A549 (cell line): ENCODE data around the gene KCNQ1. TPM values are rescaled to one million over a fixed set of nuclear protein-coding genes. Genes with fewer than 3 reads are reported as not detected.

Experiments
- ATAC-seq, 2 experiments: fragments of 200-7000 bp in 1 of 2; fragments of >200 bp in 1 of 2; cut with Nextera tagmentation in 1 of 2; cut with Tn5 transposase in 1 of 2; 3 replicates each; pipeline versions ENCODE4 v1.8.0 to v1.9.1; 2018 to 2020; ENCODE audit warnings: mild to moderate bottlenecking in 1 of 2, moderate library complexity in 1 of 2
- CTCF ChIA-PET: fragments of 300-600 bp; sonication (Branson Sonifier 250); formaldehyde crosslinking; extraction: SDS; loops from one replicate; lab custom pipeline; 2021; ENCODE audit warnings: antibody characterized with exemption, inconsistent platforms; lab: Yijun Ruan, JAX
- POLR2A ChIA-PET: fragments of 350-600 bp; formaldehyde crosslinking; extraction: SDS; loops from one replicate; lab custom pipeline; 2021; ENCODE audit warnings: antibody characterized with exemption, inconsistent platforms; lab: Yijun Ruan, JAX
- DNase-seq, 2 experiments: peaks; one replicate each; pipeline versions ENCODE4 v3.0.0 to v3.0.0-alpha.2; 2011 to 2016; ENCODE audit warnings: low read depth in 1 of 2, low spot score in 1 of 2
- FAIRE-seq: peaks from 2 replicates; lab custom pipeline; 2011; peaks lifted over from hg19 to GRCh38; lab: Jason Lieb, UNC
- H3K27ac ChIP-seq, 2 experiments: fragments of >200 bp; sonication (Bioruptor Twin); formaldehyde crosslinking; 3 replicates each; pipeline ENCODE4 v1.5.1; 2016 to 2017
- H3K4me1 ChIP-seq: fragments of >200 bp; sonication (Bioruptor Twin); formaldehyde crosslinking; 3 replicates; pipeline ENCODE4 v1.6.1; 2016
- H3K4me2 ChIP-seq: fragments of >200 bp; sonication (Bioruptor Twin); formaldehyde crosslinking; 3 replicates; pipeline ENCODE4 v1.6.1; 2016
- H3K4me3 ChIP-seq: fragments of >200 bp; sonication (Bioruptor Twin); formaldehyde crosslinking; 3 replicates; pipeline ENCODE4 v1.5.1; 2016
- H3K9me3 ChIP-seq: fragments of >200 bp; sonication (Bioruptor Twin); formaldehyde crosslinking; 3 replicates; pipeline ENCODE4 v1.6.1; 2016
- CBX8 ChIP-seq: fragments of 200-600 bp; sonication (generic); IDR thresholded peaks from 2 replicates; pipeline ENCODE4 v1.6.1; 2016
- CEBPB ChIP-seq, 2 experiments: fragments of >200 bp in 1 of 2; sonication (Bioruptor Twin) in 1 of 2; formaldehyde crosslinking in 1 of 2; IDR thresholded peaks; 2 replicates each; pipeline ENCODE4 v1.6.1; 2012 to 2016
- CHD2 ChIP-seq: fragments of 150-350 bp; IDR thresholded peaks from 2 replicates; pipeline ENCODE4 v1.6.1; 2014; ENCODE audit warnings: low read length; ENCODE audit not compliant: partially characterized antibody
- E2F6 ChIP-seq: IDR thresholded peaks from 2 replicates; pipeline ENCODE4 v1.6.1; 2012; ENCODE audit warnings: low read depth, borderline replicate concordance
- EHF ChIP-seq: fragments of 250-450 bp; sonication (Bioruptor Pico); IDR thresholded peaks from 2 replicates; pipeline ENCODE4 v1.5.0; 2020; ENCODE audit warnings: mild to moderate bottlenecking
- EHMT2 ChIP-seq: fragments of 200-600 bp; sonication (generic); IDR thresholded peaks from 2 replicates; pipeline ENCODE4 v1.6.1; 2016; ENCODE audit warnings: antibody characterized with exemption, low read depth, mild to moderate bottlenecking, moderate library complexity
- FOSL2 ChIP-seq, 2 experiments: fragments of 450-650 bp in 1 of 2; fragments of >200 bp in 1 of 2; sonication (Bioruptor Twin) in 1 of 2; formaldehyde crosslinking; IDR thresholded peaks; 2 replicates each; pipeline versions ENCODE4 v1.5.0 to v1.6.1; 2016 to 2020; ENCODE audit warnings: mild to moderate bottlenecking in 1 of 2, moderate library complexity in 1 of 2
- FOXS1 ChIP-seq: fragments of 250-450 bp; sonication (Bioruptor Pico); IDR thresholded peaks from 2 replicates; pipeline ENCODE4 v1.5.0; 2020; ENCODE audit warnings: mild to moderate bottlenecking, moderate library complexity
- GATA3 ChIP-seq: IDR thresholded peaks from 2 replicates; pipeline ENCODE4 v1.6.1; 2012; ENCODE audit warnings: borderline replicate concordance
- HMGXB4 ChIP-seq: fragments of 250-450 bp; sonication (Bioruptor Pico); IDR thresholded peaks from 2 replicates; pipeline ENCODE4 v1.5.0; 2021; ENCODE audit warnings: mild to moderate bottlenecking, moderate library complexity, borderline replicate concordance
- HOXA7 ChIP-seq: fragments of 250-450 bp; sonication (Bioruptor Pico); IDR thresholded peaks from 2 replicates; pipeline ENCODE4 v1.5.0; 2020; ENCODE audit warnings: mild to moderate bottlenecking, moderate library complexity
- HOXB13 ChIP-seq: fragments of 250-450 bp; sonication (Bioruptor Pico); IDR thresholded peaks from 2 replicates; pipeline ENCODE4 v1.5.0; 2020; ENCODE audit warnings: low read depth, mild to moderate bottlenecking, moderate library complexity
- HOXB5 ChIP-seq: fragments of 250-450 bp; sonication (Bioruptor Pico); IDR thresholded peaks from 2 replicates; pipeline ENCODE4 v1.5.0; 2020; ENCODE audit warnings: mild to moderate bottlenecking, moderate library complexity
- JUN ChIP-seq, 2 experiments: fragments of >200 bp; sonication (Bioruptor Twin); formaldehyde crosslinking; IDR thresholded peaks; 2 replicates in 1 of 2; 3 replicates in 1 of 2; pipeline ENCODE4 v1.6.1; 2016 to 2017
- KDM1A ChIP-seq: fragments of 200-600 bp; sonication (generic); IDR thresholded peaks from 2 replicates; pipeline ENCODE4 v1.6.1; 2016; ENCODE audit warnings: low read depth, mild to moderate bottlenecking
- MYC ChIP-seq: IDR thresholded peaks from 2 replicates; pipeline ENCODE4 v1.6.1; 2012; ENCODE audit warnings: mild to moderate bottlenecking, inconsistent platforms, low read length, improper control_type of control experiment, borderline replicate concordance
- NPAS2 ChIP-seq: fragments of 250-450 bp; sonication (Bioruptor Pico); IDR thresholded peaks from 2 replicates; pipeline ENCODE4 v1.8.0; 2022; ENCODE audit warnings: mild to moderate bottlenecking, moderate library complexity, borderline replicate concordance
- NR3C1 ChIP-seq: fragments of >200 bp; sonication (Bioruptor Twin); formaldehyde crosslinking; IDR thresholded peaks from 3 replicates; pipeline ENCODE4 v1.6.1; 2017
- PBX3 ChIP-seq: IDR thresholded peaks from 2 replicates; pipeline ENCODE4 v1.6.1; 2012
- PHF8 ChIP-seq: fragments of 200-600 bp; sonication (generic); IDR thresholded peaks from 2 replicates; pipeline ENCODE4 v1.6.1; 2016; ENCODE audit warnings: low read depth, mild to moderate bottlenecking, antibody characterized with exemption, moderate library complexity, borderline replicate concordance
- POLR2A ChIP-seq: IDR thresholded peaks from 2 replicates; pipeline ENCODE4 v1.6.1; 2012; ENCODE audit warnings: mild to moderate bottlenecking, low read length
- RAD21 ChIP-seq, 2 experiments: fragments of >200 bp in 1 of 2; sonication (Bioruptor Twin) in 1 of 2; formaldehyde crosslinking in 1 of 2; IDR thresholded peaks in 1 of 2; conservative IDR thresholded peaks in 1 of 2; 2 replicates in 1 of 2; 3 replicates in 1 of 2; pipeline ENCODE4 v1.6.1; 2012 to 2018; ENCODE audit warnings: inconsistent platforms in 1 of 2
- TFCP2L1 ChIP-seq: fragments of 250-450 bp; sonication (Bioruptor Pico); IDR thresholded peaks from 2 replicates; pipeline ENCODE4 v1.5.0; 2021; ENCODE audit warnings: mild to moderate bottlenecking
- TP53 ChIP-seq: fragments of 250-450 bp; sonication (Bioruptor Pico); IDR thresholded peaks from 2 replicates; pipeline ENCODE4 v1.5.0; 2021; ENCODE audit warnings: mild to moderate bottlenecking, moderate library complexity
- ZC3H11A ChIP-seq: fragments of 450-650 bp; IDR thresholded peaks from 2 replicates; pipeline ENCODE4 v1.6.1; 2014; ENCODE audit warnings: antibody characterized with exemption, mild to moderate bottlenecking
- ZNF302 ChIP-seq: fragments of 250-450 bp; sonication (Bioruptor Pico); IDR thresholded peaks from 2 replicates; pipeline ENCODE4 v1.9.0; 2021; ENCODE audit warnings: inconsistent platforms, mild to moderate bottlenecking, moderate library complexity
- ZSCAN20 ChIP-seq: fragments of 250-450 bp; sonication (Bioruptor Pico); IDR thresholded peaks from 2 replicates; pipeline ENCODE4 v1.8.0; 2022; ENCODE audit warnings: mild to moderate bottlenecking, moderate library complexity
- WGBS: methylation state at CpG from one replicate; pipeline ENCODE4 v1.1.6; 2017; ENCODE audit errors: missing lambda C conversion rate; 5-methylcytosine and 5-hydroxymethylcytosine counted together
- polyA plus RNA-seq, 4 experiments: library from polyadenylated mRNA; depleted of rRNA in 3 of 4; stranded (reverse); fragments of >200 nt; fragmentation: RNase III in 1 of 4; extraction: RNeasy Plus Mini Kit Qiagen cat#74134 plus additional on column Dnase treatment in 1 of 4; gene quantifications; 2 replicates in 3 of 4; 3 replicates in 1 of 4; pipeline ENCODE4 v1.2.3, GENCODE V29; 2011 to 2017
- TF ChIP-seq, protein P1 (sequence below): fragments of 250-450 bp; sonication (Bioruptor Pico); IDR thresholded peaks from 2 replicates; pipeline ENCODE4 v1.5.0; 2020; ENCODE audit warnings: low read depth, mild to moderate bottlenecking, moderate library complexity

Gene KCNQ1
- polyA plus RNA-seq, 2 of the 4 experiments (the other 2 are of a cell fraction) = 0.14 to 0.17 TPM

DNA sequence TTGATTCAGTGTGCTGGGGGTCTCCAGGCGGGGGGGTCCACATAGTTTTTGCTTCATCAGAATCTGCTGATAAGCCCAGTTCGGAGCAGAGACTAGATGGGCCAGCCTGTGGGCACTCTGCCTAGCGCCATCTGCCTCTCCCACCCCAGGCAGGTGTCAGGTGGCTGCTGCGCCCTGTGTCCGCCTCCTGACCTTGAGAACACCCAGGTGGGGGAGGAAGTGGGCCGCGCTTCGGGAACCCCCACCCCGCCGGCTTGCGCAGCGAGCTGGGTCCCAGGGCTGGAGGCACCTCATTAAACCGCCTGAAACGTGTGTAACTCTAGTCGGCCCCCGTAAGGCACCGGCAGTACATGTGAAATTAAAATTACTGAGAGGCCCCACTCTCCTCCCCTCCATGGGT lies 113.6 kb downstream of the KCNQ1 start:
- no peak overlapping the region for H3K27ac ChIP-seq
- WGBS = 66% methylated on average over 3 of the region's 17 CpGs
- ATAC-seq = no peak

GRCh38 chr11:2558861-2559526 lies 114.2 kb downstream of the KCNQ1 start:
- CTCF ChIA-PET = interaction anchor here (1.0 to 4.1 kb wide), 2 partner anchors 27 to 676 kb away, joined by 3 to 22 read pairs; no protein-coding TSS in a partner anchor
- TF ChIP-seq JUN (IDR thresholded peaks at IDR 0.05) = no peak
- TF ChIP-seq NR3C1 = no peak
- TF ChIP-seq KDM1A = no peak
- TF ChIP-seq EHMT2 = no peak
- no peak for TF ChIP-seq TP53
- TF ChIP-seq E2F6 = no peak
- no peak for TF ChIP-seq HOXA7 (CRISPR knock-in tag)
- TF ChIP-seq GATA3 = no peak
- TF ChIP-seq HOXB13 = no peak
- TF ChIP-seq FOSL2 (IDR thresholded peaks at IDR 0.05) = no peak
- TF ChIP-seq FOSL2 (CRISPR knock-in tag; IDR thresholded peaks at IDR 0.05) = no peak
- TF ChIP-seq ZSCAN20 (CRISPR knock-in tag) = no peak
- TF ChIP-seq HMGXB4 (CRISPR knock-in tag) = no peak
- no peak for TF ChIP-seq HOXB5 (CRISPR knock-in tag)
- no peak for TF ChIP-seq ZNF302 (CRISPR knock-in tag)
- no peak for TF ChIP-seq CEBPB (IDR thresholded peaks at IDR 0.05)
- TF ChIP-seq ZC3H11A = no peak
- TF ChIP-seq NPAS2 (CRISPR knock-in tag) = no peak
- no peak for TF ChIP-seq FOXS1 (CRISPR knock-in tag)
- TF ChIP-seq, all 56 proteins: peak for 0
- ATAC-seq (no peak), DNase-seq (no peak), FAIRE-seq (no peak)
- Histone ChIP-seq H3K4me2 (no peak overlapping the region), H3K9me3 (no peaks in the 10 kb centered on the region), H3K4me3 (no peak overlapping the region), H3K27ac (no peak overlapping the region), H3K4me1 (no peaks in the 10 kb centered on the region)
- POLR2A ChIA-PET = no interaction called here
- WGBS = 80% methylated on average over 12 of the region's 13 CpGs

More for the DNA sequence above, 113.6 kb downstream of the KCNQ1 start:
- H3K4me2 ChIP-seq = no peak overlapping the region
- no peak for FAIRE-seq
- no peaks in the 10 kb centered on the region for H3K9me3 ChIP-seq
- no peak for DNase-seq
- TF ChIP-seq PBX3 (no peak), PHF8 (no peak), CHD2 (no peak), EHF (CRISPR knock-in tag) (no peak), POLR2A (no peak), TFCP2L1 (CRISPR knock-in tag) (no peak), GATA3 (no peak), ZC3H11A (no peak), NR3C1 (no peak), MYC (no peak), ZNF302 (CRISPR knock-in tag) (no peak), RAD21 (conservative IDR thresholded peaks at IDR 0.05 in 1 of 2, IDR thresholded peaks at IDR 0.05 in 1 of 2) (no peak), CBX8 (no peak)
- TF ChIP-seq, protein P1, sequence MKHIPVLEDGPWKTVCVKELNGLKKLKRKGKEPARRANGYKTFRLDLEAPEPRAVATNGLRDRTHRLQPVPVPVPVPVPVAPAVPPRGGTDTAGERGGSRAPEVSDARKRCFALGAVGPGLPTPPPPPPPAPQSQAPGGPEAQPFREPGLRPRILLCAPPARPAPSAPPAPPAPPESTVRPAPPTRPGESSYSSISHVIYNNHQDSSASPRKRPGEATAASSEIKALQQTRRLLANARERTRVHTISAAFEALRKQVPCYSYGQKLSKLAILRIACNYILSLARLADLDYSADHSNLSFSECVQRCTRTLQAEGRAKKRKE = no peak
- H3K4me1 ChIP-seq = no peaks in the 10 kb centered on the region
- POLR2A ChIA-PET = no interaction called here
- no peak overlapping the region for H3K4me3 ChIP-seq
- CTCF ChIA-PET = interaction anchor here (1.0 to 4.1 kb wide), 2 partner anchors 26 to 676 kb away, joined by 3 to 22 read pairs; no protein-coding TSS in a partner anchor
